GM21825 (cell line): Measurements from ENCODE around the gene FGF14.
A peak's percentile ranks its signal among the peaks of the same experiment; 100 is the strongest.

Experiments
- ATAC-seq: cut with Tn5 transposase; IDR thresholded peaks from one replicate; pipeline ENCODE4 v1.9.1; 2021; ENCODE audit warnings: mild to moderate bottlenecking, moderate library complexity; ENCODE audit not compliant: unreplicated experiment

The FGF14 gene

GRCh38 chr13:101829484-101829883 is 572.4 kb downstream of the FGF14 start:
- ATAC-seq, result no peak

- ATAC-seq, result no peak
These were observed 573.7 kb downstream of the FGF14 start for GRCh38 chr13:101828119-101828518.

- no peak for ATAC-seq
These were observed 584.0 kb downstream of the FGF14 start for GRCh38 chr13:101817898-101818297.

GRCh38 chr13:101811881-101812280 is 590.0 kb downstream of the FGF14 start:
- ATAC-seq, result no peak

DNA sequence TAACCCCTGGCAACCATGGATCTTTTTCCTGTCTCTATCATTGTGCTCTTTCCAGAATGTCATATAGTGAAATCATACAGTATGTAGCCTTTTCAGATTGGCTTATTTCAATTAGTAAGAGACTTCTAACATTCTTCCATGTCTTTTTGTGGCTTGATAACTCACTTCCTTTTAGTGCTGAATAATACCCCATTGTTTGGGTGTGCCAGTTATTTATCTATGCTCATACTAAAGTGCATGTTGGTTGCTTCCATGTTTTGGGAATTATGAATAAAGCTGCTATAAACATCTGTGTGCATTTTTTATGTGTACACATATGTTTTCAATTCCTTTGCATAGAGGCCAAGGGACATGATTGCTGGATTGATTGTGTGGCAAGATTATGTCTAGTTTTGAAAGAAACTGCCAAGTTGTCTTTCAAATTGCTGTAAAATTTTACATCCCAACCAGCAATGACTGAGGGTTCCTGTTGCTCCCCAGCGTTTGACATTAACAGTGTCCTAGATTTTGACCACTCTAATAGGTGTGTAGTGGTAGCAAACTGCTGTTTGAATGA is 590.5 kb downstream of the FGF14 start:
- ATAC-seq, result no peak

DNA sequence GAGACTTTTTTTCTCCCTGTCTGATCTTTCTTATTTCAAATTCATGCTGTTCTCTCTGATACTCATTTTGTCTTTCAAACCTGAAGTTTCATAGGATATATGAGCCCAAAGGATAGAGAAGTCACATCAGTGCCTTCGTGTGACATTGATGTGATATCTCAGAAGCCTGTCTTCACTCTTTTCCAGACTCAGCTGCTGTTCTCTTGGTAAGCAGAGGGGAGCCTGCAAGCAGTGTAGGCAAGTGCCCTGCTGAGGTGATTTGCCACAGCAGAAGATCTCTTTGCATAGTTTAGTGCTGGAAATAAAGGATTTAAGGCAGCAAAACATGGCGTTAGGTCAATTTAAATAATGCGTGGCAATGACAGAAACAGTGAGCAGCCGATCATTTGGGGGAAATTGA is 602.7 kb downstream of the FGF14 start:
- ATAC-seq, result no peak

- no peak for ATAC-seq
These were observed 603.4 kb downstream of the FGF14 start for GRCh38 chr13:101798437-101798836.

DNA sequence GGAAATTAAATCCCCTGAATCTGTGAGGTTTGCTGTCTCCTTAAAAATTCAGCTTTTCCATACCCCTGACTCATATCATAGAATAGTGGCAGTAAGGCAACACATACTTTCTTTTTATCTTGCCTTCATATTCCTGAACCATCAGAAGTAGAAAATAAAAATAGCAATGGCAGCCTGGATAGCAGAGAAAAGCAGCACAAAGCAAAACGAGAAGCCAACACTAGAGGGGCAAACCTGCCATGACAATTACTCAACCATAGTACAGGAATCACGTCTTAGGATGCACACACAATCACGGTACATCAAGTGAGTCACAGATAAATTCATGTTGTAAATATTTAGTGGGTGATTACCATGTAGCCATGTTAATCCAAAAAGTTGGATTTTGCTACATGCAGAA is 606.4 kb downstream of the FGF14 start:
- ATAC-seq, result no peak

DNA sequence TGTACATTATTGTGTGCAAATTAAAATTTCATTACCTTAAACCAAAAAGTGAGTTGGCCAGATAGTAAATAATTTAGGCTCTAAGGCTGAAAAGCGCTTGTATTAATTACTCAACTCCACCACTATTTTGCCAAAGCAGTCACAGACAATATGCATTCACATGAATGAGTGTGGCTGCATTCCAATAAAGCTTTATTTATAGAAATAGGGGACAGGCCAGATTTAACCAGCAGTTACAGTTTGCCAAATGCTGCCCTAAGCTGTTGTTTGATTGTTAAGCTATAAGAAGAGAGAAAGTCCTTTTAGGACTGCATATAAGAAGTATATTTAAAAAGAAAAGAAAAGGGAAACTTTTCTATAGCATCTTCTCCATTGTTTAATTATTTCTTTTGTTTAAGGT is 606.8 kb downstream of the FGF14 start:
- no peak for ATAC-seq

- no peak for ATAC-seq
These were observed 609.7 kb downstream of the FGF14 start for GRCh38 chr13:101792189-101792588.

GRCh38 chr13:101785858-101786257 is 616.0 kb downstream of the FGF14 start:
- peak; percentile 50 for ATAC-seq

- no peak for ATAC-seq
These were observed 617.5 kb downstream of the FGF14 start for GRCh38 chr13:101784313-101784712.

DNA sequence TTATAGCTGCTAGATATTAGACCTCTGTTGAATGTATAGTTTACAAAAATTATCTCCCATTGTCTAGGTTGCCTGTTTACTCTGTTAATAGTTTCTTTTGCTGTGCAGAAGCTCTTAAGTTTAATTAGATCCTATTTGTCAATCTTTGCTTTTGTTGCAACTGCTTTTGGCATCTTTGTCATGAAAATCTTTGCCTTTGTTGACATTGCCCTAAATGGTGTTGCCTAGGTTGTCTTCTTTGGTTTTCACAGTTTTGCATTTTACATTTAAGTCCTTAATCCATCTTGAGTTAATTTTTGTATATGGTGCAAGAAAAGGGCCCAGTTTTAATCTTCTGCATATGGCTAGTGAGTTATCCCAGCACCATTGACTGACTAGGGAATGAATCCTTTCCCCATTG is 618.3 kb downstream of the FGF14 start:
- ATAC-seq, result no peak

DNA sequence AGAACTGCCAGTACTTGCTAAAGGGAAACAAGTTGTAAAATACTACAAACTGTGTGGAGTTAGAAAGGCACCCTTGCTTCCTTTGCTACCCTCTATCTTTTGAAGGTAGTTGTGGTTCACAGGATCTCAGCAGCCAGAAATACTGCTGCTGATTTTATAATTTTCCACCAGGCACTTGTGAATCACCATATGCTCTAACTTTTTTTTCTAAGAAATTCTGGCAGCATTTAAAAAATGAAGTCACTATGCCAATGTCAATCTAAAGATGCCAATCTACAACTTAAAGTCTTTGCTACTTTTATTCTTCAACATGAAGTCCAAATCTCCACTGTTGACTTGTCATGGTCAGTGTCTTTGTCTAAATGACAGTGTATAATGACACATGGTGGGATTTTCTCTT is 621.6 kb downstream of the FGF14 start:
- no peak for ATAC-seq

DNA sequence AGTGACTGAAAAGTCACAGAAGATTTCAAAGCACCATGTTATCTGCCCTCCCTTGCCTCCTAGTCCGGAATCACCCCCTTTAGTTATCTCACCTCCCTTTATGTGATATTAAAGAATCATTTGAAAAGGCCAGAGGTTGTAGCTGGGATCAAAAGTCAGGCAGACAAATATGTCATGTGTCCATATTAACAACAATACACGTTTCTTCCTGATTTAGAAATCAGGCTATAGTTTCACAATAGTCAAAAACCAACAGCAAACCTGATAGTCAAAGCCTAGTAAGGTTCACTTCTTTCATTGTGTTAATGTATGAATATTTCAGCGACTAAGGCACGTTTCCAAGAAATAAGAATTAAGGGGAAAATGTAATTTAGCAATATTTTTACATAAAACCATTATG is 622.7 kb downstream of the FGF14 start:
- ATAC-seq, result no peak

GRCh38 chr13:101775267-101775666 is 626.6 kb downstream of the FGF14 start:
- no peak for ATAC-seq

- no peak for ATAC-seq
These were observed 627.5 kb downstream of the FGF14 start for GRCh38 chr13:101774393-101774792.

DNA sequence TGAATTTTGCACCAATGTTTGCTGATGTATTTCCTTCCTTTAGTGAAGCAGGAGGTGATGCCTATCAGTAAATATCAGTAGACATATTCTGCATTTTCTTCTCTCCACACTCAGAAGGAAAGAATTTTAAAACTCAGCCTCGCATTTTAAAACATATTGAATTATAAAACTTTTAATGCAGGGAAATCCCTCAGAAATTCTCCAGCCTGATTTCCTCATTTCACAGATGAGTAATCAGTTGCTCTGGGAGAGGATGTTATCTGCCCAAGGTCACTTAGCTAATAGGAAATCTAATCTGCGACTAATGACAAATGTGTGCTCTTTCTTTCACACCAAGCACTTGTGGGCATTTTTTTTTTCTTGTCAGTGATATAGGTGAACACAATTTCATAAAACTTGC is 628.8 kb downstream of the FGF14 start:
- no peak for ATAC-seq

DNA sequence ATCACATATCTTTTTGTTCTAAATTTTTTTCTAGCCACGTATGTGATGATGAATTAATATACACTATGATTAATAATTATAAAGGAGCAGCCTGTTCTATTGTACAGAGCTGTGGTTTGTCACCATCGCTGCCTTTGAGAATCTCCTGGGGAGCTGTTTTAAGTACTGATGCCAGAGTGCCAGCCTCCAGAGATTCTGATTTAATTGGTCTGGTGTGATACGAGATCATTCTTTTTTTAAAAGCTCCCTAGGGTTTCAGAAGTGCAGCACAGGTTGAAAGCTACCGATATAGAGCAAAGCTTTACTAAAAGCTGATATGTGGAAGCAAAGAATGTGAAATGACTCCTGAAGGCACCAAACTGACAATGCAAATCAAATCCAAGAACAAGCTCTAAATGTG is 634.7 kb downstream of the FGF14 start:
- no peak for ATAC-seq

DNA sequence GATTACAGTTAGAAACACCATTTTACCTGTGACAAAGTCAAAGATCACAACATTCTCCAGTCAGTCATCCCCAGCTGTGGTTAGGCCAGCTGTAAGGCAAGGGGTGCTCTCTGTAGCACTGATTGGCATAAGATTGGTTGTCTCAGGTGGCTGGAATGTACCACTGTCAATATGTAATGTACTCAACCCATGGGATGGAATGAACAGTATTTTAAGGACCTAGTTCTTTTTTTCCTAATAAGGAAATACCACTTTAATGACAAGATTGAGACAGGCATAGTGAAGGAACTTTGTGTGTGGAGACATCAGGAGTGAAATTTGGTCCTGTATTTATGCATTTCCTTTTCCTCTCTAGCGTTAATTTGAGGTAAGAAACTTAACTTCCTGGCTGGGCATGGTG is 638.7 kb downstream of the FGF14 start:
- no peak for ATAC-seq

DNA sequence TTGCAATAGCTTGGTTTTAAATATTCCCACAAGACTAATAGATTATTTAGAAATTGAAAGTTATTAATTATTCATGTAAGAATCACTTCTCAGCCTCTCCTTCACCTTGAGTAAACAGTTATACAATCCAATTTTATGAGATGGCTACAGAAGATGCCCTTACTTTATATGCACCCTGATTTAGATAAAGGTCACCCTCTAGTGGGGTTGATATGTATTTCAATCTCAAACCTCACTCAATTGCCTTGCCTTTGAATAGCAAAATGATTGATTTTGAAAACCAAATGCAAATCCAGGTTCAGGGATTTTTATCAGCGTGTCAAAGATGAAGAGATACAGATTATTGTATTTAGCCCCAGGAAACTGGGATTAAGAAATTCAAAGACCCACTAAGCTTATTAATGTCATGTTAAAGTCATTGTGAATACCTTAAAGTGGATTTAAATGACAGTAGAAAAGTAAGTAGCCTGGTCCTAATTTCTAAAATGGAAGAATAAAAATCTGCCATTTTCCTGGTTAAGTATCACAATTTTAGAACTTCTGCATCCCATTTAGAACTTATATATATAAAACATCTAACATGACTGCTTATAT is 644.3 kb downstream of the FGF14 start:
- ATAC-seq, result peak; percentile 89

- ATAC-seq, result no peak
These were observed 646.5 kb downstream of the FGF14 start for GRCh38 chr13:101755228-101755887.

GRCh38 chr13:101752432-101752831 is 649.4 kb downstream of the FGF14 start:
- ATAC-seq, result no peak
